GM18867 (cell line): Measurements from ENCODE around the gene TNFRSF13B.
"Not testable (repeated sequence)": the region's sequence is repeated elsewhere in the genome, so short reads cannot be mapped to it uniquely, and the experiment has no call there.

Experiments used
- ATAC-seq: cut with Tn5 transposase; IDR thresholded peaks from one replicate; pipeline ENCODE4 v1.9.1; 2021; ENCODE audit warnings: mild to moderate bottlenecking, moderate library complexity; ENCODE audit not compliant: unreplicated experiment

TNFRSF13B gene

DNA sequence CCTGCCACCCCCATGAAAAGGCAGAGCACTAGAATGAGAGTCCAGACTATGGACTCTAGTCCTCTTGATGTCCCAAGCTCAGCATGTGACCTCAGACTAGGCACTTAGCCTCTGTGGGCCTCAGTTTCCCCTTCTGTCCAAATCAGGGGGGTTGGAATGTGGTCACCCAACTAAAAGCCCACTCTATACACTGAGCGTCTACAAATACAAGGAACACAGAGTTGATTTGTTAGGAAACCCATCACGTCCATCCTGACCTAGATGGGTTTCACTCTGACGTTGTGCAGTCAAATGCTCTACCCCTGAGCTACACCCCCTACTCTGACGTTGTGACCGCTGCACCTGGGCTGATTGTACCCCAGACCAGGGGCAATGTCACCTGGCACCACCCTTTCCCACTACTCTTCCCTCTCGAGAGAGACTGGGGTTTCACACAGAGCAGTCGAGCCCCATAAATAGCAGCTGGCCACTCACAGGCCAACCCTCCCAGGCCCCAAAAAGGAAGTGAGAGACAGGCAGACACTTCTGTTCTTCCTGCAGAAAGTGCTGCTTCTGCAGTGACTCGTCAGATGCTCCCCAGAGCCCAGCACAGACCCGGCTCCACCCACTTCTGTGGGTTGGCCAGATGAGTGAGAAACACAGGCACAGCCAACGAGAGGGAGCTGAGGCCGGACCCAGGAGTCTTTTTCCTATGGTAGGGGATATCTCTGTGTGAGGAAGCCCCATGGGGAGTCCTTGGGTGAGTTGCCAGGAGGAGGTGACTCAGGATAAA is 16.1 kb upstream of the TNFRSF13B start:
- ATAC-seq, result peak; percentile 66

DNA sequence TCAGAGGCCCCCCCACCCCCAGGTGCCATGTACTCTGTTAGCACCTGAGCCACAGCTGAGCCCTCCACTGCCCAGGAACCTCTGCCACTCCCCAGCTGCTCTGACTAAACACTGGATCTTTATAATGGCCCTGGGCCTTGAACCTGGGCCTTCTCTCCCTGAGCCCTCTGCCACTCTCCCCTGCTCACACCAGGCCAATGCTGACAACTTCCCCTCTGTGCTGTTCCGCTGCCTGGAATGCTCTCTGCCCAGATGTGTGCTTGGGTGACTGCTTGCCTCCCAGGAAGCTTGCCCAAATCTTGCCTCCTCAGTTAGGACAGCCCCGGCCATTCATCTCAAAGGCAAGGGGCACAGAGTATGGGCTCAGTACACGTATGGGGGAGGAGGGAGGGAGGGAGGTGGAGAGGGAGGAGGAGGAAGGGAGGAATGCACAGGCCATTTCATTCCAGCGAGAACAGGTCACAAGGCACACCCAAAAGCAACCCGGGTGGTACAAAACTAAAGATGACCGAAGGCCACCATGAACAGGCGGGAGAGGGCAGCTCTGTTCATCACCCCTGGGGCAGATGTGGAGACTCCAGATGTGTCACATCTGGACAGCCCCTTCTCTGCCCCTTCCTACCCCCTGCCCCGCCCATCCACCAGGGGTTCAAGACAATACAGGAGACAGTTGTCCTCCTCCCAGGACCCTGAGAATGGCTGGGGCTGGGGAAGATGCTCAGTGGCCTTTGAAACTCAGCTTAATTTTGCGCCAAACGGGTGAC is 15.3 kb upstream of the TNFRSF13B start:
- ATAC-seq, result no peak

DNA sequence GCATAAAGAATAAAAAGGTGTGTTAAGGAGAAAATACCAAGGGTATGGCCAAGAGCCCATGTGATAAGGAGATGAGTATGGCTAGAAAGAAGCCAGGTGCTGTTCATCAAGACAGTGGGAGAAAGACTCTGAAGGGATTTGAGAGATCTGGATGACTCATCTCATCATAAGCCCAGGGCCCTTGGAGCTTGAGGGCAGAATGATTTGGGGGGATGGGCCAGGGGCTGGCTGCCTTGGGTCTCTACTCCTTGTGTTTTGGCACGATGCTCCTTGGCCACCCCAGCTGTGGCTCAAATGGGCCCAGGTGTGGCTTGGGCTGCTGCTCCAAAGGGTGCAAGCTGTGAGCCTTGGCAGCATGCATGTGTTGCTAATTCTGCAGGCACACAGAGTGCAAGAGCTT is 14.5 kb upstream of the TNFRSF13B start:
- ATAC-seq, result no peak

DNA sequence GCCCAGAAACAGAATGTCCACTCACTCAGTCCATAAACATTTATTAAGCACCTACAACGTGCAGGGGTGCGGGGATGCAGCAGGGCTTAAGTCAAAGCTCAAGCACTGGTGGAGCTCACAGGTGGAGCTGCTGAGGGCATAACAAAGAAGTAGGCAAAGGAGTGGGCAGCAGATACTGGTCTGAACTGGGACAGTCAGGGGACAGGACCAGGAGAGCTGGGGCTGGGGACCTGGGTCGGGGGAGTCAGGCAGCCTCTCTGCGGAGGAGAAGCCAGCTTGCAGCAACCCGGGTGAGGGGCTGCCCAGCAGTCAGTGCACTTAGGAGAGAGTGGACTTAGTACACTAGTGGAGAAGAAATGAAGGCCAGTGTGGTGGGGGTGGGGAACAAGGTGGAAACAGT is 10.0 kb upstream of the TNFRSF13B start:
- no peak for ATAC-seq

DNA sequence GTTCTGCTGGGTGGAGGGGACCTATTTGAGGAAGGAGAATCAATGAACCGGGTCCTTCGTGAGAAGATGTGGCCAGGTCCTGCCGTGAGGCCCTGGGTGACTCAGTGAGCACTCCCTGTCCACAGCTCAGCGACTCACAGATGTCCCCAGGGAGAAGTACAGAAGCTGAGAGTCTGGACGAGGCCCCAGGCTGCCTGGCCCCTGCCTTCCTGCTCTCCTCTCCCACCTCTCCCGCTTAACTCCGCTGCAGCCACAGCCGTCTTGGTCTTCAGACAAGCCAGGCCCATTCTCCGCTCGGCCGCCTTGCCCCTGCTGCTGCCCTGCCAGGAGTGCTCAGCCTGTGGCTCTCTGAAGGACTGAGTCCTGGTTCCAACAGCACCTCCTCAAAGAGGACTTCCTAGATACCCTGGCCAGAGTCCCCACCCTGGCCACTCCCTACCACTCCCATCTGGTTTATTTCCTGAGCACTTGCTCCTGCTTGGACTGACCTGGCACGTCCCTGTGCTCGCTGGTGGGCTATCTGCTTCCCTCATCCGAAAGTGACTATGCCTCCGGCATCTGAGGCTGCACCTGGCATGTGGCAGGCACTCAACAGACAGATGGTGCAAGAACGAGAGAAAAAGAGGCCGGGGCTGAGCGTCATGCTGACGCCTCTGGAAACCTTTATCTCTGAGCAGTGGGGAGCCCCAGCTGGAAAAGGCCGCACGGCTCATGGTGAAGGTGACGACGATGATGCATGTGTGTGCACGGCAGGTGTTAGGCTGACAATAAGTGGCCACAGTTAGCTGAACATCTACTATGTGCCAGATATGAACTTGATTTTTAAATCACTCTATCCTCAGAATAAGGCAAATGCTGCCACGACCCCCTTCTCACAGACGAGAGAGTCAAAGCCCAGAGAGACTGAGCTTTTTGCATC is 9.2 kb upstream of the TNFRSF13B start:
- ATAC-seq, result peak; percentile 36

DNA sequence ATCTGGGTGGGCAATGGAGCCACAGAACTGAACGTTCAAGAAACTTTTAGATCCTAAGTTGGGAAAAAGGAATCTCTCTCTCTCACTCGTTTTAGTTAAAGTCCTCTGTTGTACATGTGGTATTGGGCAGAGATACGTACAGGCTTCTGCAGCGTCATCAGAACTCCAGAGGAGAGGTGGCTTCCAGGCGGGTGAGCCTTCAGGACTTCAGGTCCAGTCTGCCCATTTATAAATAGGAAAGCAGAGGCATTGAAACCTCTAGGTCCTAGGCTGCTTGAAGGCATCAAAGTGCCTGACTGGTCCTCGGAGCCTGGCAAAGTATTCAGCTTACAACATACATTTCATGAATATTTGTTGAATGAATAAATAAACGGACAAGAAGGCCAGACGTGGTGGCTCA is 8.1 kb upstream of the TNFRSF13B start:
- ATAC-seq, result no peak

DNA sequence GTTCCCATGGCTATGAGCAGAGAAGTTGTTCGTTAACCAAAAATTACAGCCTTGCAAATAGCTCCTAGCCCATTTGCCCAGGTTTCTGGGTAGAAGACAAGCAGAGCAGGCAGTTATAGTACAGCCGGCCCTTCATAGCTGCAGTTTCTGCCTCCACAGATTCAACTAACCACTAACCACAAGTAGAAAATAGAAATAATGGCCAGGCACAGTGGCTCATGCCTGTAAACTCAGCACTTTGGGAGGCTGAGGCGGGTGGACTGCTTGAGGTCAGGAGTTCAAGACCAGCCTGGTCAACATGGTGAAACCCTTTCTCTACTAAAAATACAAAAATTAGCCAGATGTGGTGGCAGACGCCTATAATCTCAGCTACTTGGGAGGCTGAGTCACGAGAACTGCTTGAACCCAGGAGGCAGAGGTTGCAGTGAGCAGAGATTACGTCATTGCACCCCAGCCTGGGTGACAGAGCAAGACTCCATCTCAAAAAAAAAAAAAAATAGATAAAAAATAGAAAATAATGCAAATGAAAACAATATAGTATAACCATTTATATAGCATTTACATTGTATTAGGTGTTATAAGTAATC is 7.4 kb upstream of the TNFRSF13B start:
- ATAC-seq, result not testable (repeated sequence)

DNA sequence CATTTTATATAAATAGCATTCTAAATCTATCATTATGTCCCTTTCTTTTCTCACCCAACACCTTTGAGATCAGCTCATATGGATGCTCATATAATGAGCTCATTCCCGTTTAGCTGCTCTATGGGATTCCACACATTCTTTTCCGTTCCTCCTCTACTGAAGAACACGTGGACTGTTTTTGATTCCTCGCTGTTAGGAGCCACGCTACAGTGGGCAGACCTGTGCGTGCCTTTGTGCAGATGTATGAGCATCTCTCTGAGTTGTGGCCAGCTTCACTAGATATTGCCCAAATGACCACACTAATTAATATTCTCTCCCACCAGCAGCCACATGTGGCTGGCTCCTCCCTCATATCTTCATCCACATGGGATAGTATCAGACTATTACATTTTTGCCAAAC is 6.0 kb upstream of the TNFRSF13B start:
- no peak for ATAC-seq

DNA sequence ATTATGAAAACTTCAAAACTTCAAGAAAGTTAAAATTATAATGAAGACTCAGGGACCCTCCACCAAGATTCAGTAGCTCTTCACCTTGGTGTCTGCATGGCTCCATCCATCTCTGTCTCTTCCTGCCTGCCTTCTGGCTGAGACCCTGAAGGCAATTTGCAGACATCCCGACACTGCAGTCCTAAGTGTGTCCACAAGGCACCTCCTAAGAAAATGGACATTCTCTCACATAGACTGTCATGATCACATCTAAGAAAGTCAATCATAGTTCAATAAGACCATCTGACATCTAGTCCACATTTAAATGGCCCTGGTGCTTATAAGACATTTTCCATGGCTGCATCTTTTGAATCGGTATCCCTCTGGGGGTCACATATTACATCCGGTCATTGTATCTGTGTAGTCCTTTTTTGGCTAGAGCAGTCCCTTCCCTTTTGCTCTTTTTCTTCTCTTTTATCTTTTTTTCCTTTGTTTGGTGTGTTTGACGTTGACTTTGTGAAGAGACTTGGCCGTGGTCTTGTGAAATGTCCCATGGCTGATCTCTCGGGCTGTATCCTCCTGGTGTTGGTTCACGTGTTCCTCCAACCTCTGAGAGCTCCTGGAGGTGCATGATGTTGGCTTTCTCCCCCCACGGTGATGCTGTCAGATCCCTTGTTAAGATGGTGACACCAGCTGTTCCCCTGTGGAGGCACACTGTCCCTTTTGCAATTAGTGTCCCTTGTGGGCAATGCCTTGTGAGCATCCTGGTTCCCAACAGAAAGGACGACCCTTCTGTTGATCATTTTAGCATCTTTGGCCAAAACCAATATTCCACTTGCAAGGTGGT is 5.0 kb upstream of the TNFRSF13B start:
- ATAC-seq, result no peak

DNA sequence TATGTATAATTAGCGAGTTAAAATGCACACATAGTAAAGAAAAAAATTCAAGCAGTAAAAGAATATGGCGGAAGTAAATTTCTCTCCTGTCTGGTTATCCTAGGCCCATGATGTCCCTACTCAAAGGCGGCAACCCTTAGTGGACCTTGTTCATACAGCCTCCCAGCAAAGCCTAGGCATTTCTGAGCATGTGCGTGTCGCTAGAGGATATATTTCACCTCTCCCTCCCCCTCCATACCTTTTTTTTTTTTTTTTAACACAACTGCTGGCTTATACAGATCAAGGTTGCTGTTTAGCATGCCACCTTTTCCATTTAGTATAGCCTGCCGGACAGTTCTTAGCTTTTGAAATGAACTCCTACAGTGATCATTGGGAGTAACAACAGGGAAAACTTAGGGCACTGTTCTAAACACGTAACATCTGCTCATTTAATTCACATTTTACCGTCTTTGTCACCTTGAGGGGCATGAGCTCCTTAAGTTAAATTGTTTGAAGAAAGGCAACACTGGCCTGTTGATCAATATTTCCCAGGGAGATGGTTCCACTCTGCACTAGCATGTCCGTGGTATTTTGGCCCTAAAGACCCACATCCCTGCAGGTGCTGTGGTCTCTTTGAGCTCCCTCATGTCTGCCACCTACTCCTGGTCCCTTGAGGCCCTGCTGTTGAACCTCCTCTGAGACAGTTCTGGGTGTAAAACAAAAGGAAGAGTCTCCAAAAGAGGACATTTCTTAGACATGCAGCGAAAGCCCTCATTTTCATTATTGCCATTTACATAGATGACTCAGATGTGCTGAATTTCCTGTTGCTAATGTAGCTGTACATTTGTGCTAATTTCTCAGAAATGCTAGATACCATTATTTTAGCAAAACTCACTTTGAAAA is 4.1 kb upstream of the TNFRSF13B start:
- ATAC-seq, result no peak

DNA sequence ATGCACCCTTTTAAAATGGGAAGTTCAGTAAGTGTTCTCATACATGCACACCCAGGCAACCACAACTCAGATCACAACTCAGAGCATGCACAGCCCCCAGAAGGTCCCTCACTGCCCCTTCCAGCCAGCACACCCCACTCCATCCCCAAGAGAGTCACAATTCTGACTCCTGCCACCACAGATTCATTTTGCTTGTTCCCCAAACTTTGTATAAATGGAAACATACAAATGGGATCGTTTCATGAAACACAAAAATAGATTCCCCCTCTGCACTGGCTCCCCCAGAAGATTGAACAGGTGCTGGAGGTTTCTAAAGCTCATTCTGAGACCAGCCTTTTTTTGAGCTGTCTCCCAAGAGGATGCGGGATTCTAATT is 3.3 kb upstream of the TNFRSF13B start:
- no peak for ATAC-seq

DNA sequence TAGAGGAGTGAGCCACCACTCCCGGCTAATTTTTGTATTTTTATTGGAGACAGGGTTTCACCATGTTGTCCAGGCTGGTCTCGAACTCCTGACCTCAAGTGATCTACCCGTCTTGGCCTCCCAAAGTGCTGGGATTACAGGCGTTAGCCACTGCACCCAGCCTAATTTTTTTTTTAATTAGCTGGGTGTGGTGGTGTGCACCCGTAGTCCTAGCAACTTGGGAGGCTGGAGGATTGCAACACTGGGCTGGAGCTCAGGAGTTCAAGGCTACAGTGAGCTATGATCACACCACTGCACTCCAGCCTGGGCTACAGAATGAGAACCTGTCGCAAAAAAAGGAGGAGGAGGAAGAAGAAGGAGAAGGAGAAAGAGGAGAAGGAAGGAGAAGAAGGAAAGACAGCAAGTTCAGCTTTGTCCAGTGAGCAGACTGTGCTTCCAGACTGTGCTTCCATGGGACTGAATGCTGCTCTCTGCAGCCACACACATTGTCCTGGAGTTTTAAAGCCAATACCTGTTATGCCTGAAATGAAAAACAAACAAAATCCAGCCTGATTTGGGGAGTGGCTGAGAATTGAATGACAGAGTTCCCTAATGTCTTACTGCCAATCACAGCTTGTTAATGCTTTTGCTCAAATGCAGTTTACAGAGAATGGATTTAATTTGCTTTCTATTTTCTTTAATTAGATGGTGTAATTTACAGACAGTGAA is 2.8 kb upstream of the TNFRSF13B start:
- ATAC-seq, result no peak

DNA sequence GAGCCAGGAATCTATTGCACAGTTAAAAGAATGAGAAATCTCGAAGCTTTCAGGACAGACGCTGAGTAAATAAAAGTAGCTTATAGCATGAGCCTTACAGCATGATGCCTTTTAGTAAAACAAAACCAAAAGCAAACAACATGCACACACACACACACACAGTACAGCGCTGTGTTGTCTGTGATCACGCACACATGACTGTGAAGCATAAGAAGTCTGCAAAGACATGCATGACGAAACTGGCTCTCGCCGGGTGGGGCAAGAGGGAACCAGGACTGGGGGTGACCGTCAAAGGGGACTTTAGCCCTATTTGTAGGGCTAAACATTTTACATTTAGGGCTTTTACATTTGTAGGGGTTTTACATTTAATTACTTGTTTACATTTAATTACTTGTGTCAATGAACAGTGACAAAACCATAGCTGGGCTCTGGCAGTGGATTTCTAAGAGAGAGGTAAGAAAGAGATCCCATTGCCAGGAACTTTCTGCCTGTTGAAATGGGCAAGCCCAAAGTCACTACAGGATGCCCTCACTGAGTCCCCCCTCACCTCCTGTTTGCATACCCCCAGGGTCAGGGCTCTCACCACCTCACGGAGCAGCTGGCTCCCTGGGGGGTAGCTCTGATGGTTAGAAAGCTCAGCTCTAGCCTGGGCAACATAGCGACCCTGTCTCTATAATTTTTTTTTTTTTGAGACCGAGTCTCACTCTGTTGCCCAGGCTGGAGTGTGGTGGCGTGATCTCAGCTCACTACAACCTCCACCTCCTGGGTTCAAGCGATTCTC is 2.0 kb upstream of the TNFRSF13B start:
- peak; percentile 28 for ATAC-seq

DNA sequence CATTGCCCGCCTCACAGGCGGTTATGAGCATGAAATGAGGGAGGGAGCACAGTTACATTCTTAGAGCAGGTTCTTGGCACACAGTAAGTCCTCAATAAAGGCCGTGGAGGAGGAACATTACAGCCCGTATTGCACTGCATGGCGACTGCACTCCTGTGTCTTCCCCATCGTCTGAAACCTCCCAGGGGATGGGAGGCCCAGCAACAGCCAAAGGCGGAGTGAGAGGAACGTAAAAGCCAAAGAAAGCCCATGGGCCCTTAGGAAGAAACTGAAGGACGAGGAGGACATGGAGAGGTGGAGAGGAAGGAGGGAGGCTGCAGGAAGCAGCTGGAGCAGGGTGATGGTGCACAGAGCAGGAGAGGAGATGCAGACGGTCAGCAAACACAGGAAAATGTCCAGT is 1.1 kb upstream of the TNFRSF13B start:
- ATAC-seq, result not testable (repeated sequence)

DNA sequence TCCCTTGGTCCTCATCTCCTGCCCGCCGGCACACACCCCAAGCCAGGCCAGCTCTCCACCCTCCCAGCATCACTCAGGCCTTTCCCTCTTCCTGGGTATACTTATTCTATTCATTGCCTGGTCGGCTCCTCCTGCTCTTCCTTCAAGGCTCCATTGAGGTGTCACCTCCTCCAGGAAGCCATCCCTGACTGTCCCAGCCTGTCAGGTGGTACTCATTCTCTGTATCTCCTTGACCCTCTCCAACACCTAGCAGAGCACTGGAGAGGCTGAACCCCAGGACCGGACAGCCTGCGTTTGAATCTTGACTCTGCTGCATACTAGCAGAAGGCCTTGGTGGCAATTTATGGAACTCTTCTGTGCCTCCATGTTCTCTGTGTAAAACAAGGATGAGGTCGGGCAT is 428 bp upstream of the TNFRSF13B start:
- ATAC-seq, result no peak

DNA sequence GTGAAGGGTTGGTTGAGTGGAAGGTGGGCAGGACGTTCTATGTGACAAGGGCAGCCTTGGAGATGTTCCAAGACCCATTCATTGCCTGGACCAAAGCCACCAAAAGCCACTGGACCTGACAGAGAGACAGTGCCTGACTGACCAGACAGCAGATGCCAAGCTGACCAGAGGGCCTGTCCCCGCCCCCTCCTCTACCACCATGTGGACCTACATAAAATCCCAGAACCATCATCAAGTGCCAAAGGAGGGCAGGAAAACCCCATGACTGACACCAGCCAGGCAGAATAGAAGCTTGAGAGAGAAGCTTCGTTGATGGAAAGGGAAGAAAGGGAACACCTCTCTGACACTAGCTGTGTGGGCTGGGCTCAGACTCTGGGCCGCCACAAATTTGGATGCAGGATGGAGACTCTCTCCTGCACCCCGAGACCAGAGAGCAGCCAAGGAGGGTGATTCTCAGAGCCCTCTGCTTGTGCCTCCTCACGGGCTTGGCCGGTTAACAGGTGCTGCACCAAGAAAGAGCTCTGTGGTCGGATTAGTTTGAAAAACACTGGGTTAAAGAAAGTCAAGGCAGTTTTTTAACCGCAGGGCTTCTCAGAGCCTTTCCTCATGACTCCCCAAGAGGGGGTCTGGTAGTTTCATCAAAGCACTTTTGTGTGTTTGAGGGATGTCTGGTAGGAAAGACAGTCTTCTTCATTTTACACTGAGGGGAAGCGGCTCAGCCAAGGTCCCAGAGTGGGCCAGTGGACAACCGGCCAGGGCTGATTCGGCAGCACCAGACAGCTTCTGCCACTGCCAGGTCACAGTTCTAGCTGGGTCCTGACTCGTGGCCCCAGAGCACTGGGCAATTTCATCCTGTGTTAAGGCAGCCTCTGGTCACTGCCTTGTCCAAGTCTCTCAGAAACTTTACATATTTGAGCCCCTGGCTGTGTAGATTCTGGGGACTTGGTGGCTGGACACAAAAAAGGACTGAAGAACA is 1.7 kb downstream of the TNFRSF13B start:
- ATAC-seq, result peak; percentile 31

DNA sequence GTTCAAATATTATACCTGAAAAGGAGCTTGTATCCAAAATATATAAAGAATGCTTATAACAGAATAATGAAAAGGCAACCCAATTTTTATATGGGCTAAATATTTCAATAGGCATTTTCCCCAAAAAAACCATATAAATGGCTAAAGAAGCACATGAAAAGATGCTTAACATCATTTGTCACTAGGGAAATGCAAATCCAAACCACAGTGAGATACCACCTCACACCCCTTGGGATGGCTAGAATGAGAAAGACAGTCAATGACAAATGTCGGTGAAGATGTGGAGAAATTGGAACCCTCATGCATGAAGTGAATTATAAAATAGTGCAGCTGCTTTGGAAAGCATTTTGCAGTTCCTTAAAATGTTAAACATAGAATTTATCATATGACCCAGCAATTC is 3.1 kb downstream of the TNFRSF13B start:
- no peak for ATAC-seq
